Keratinocyte (primary cell): ENCODE measurements around the gene CACNB4. TPM values are rescaled to one million over a fixed set of nuclear protein-coding genes. Genes with fewer than 3 reads are reported as not detected.

Source experiments
- DNase-seq: peaks from one replicate; pipeline ENCODE4 v3.0.0-alpha.2; 2011; ENCODE audit warnings: low read depth, missing footprints, low spot score
- FAIRE-seq: peaks from 2 replicates; lab custom pipeline; 2011; peaks lifted over from hg19 to GRCh38; lab: Jason Lieb, UNC
- H2AFZ ChIP-seq: 2 replicates; pipeline ENCODE4 v1.6.0; 2012; ENCODE audit warnings: low read length, control low read depth, inconsistent platforms; ENCODE audit not compliant: control insufficient read depth
- H3K27ac ChIP-seq: 2 replicates; pipeline ENCODE4 v1.5.1; 2011; ENCODE audit warnings: low read length; ENCODE audit not compliant: control insufficient read depth, insufficient read depth
- H3K27me3 ChIP-seq: 3 replicates; pipeline ENCODE4 v1.6.0; 2011; ENCODE audit warnings: low read length; ENCODE audit not compliant: control insufficient read depth, insufficient read depth; ENCODE audit errors: extremely low read depth
- H3K36me3 ChIP-seq, 2 experiments: 2 replicates in 1 of 2; 3 replicates in 1 of 2; pipeline ENCODE4 v1.5.1; 2011; ENCODE audit warnings: low read length in 2 of 2, mild to moderate bottlenecking in 1 of 2; ENCODE audit not compliant: control insufficient read depth in 2 of 2, insufficient read depth in 2 of 2; ENCODE audit errors: extremely low read depth in 1 of 2
- H3K4me1 ChIP-seq: 3 replicates; pipeline ENCODE4 v1.5.1; 2011; ENCODE audit warnings: low read length; ENCODE audit not compliant: control insufficient read depth, insufficient read depth; ENCODE audit errors: extremely low read depth
- H3K4me2 ChIP-seq: 3 replicates; pipeline ENCODE4 v1.6.0; 2011; ENCODE audit warnings: low read depth, low read length; ENCODE audit not compliant: control insufficient read depth, insufficient read depth; ENCODE audit errors: extremely low read depth
- H3K4me3 ChIP-seq, 3 experiments: fragments of 200-600 bp in 1 of 3; sonication (generic) in 1 of 3; 2 replicates in 2 of 3; 3 replicates in 1 of 3; pipeline ENCODE4 v1.5.1; 2011 to 2016; ENCODE audit warnings: low read length in 3 of 3, mild to moderate bottlenecking in 3 of 3, control low read depth in 2 of 3, inconsistent platforms in 1 of 3, low read depth in 1 of 3, mixed read lengths in 1 of 3, mixed run types in 1 of 3, moderate library complexity in 1 of 3; ENCODE audit not compliant: control insufficient read depth in 2 of 3, insufficient read depth in 2 of 3; ENCODE audit errors: extremely low read depth in 1 of 3
- H3K79me2 ChIP-seq: 2 replicates; pipeline ENCODE4 v1.6.0; 2012; ENCODE audit warnings: low read length; ENCODE audit not compliant: control insufficient read depth, insufficient read depth
- H3K9ac ChIP-seq: 3 replicates; pipeline ENCODE4 v1.6.0; 2011; ENCODE audit warnings: low read length; ENCODE audit not compliant: control insufficient read depth, insufficient read depth; ENCODE audit errors: extremely low read depth
- H3K9me1 ChIP-seq: 3 replicates; pipeline ENCODE4 v1.6.0; 2011; ENCODE audit warnings: low read length; ENCODE audit not compliant: control insufficient read depth, insufficient read depth; ENCODE audit errors: extremely low read depth
- H3K9me3 ChIP-seq: 2 replicates; pipeline ENCODE4 v1.5.1; 2012; ENCODE audit warnings: low read depth, low read length; ENCODE audit not compliant: control insufficient read depth
- H4K20me1 ChIP-seq: 3 replicates; pipeline ENCODE4 v1.6.0; 2011; ENCODE audit warnings: low read length; ENCODE audit not compliant: control insufficient read depth, insufficient read depth; ENCODE audit errors: extremely low read depth
- CTCF ChIP-seq, 3 experiments: IDR thresholded peaks in 1 of 3; conservative IDR thresholded peaks in 1 of 3; optimal IDR thresholded peaks in 1 of 3; 2 replicates in 2 of 3; 3 replicates in 1 of 3; pipeline versions ENCODE3 to v1.5.1; 2011; ENCODE audit warnings: low read length in 3 of 3, mild to moderate bottlenecking in 3 of 3, moderate library complexity in 2 of 3, control low read depth in 1 of 3, inconsistent platforms in 1 of 3; ENCODE audit not compliant: insufficient read depth in 2 of 3; ENCODE audit errors: extremely low read depth in 1 of 3
- EZH2 ChIP-seq: IDR thresholded peaks from one replicate; pipeline ENCODE4 v1.6.1; 2012; ENCODE audit warnings: inconsistent platforms, mild to moderate bottlenecking, low read length, moderate library complexity
- dilution Hi-C: fragments of 300-500 bp; cut with MboI; formaldehyde crosslinking; loops from one replicate; pipeline ENCODE4 v1.7.0; 2020; ENCODE audit warnings: low sequenced_read_pairs; ENCODE audit not compliant: extremely low pct_ligation_motif_present
- polyA minus RNA-seq, 3 experiments: library from RNA; depleted of rRNA, polyadenylated mRNA; stranded (reverse); fragments of >200 nt; gene quantifications; 1 replicate in 1 of 3; 2 replicates in 1 of 3; 3 replicates in 1 of 3; pipeline ENCODE4 v1.2.3, GENCODE V29; 2011
- polyA plus RNA-seq, 5 experiments: library from polyadenylated mRNA; depleted of rRNA in 3 of 5; stranded (reverse) in 3 of 5; stranded (forward) in 1 of 5; unstranded in 1 of 5; fragments of >200 nt; gene quantifications; 1 replicate in 1 of 5; 2 replicates in 3 of 5; 3 replicates in 1 of 5; pipeline versions ENCODE4 v1.2.1 to v1.2.3, GENCODE V29; 2011 to 2012; ENCODE audit warnings: missing spikeins in 2 of 5, low read depth in 1 of 5, low replicate concordance in 1 of 5

The CACNB4 gene
- polyA plus RNA-seq (0.08 to 0.82 TPM (median 0.30 TPM) in 3 replicates), polyA minus RNA-seq (2.0 to 3.1 TPM in 2 of 3 replicates, not detected in the other)
- 0.26 TPM for polyA plus RNA-seq (2011; ENCODE audit: low read depth)
- 0.01 and 0.07 TPM in 2 replicates for polyA plus RNA-seq (2011; cell fraction: cytosol; rRNA removed)
- polyA plus RNA-seq (2011; cell fraction: nucleus; rRNA removed) = 0.55 and 1.4 TPM in 2 replicates
- 0.28 TPM in 1 of 2 replicates, not detected in the other for polyA plus RNA-seq (2012; ENCODE audit: low replicate concordance)
- 2.1 TPM for polyA minus RNA-seq (2011; cell fraction: cytosol; rRNA and poly(A)+ RNA removed)
- polyA minus RNA-seq (2011; cell fraction: nucleus; rRNA and poly(A)+ RNA removed) = 0.53 and 2.8 TPM in 2 replicates

- Histone ChIP-seq H3K4me3 (peak within 1 kb of the TSS; percentile 18 to 62 (median 53)), H3K36me3 (no peaks in the 10 kb centered on the region), H3K9me1 (no peaks in the 10 kb centered on the region), H4K20me1 (no peaks in the 10 kb centered on the region), H3K27ac (no peak within 1 kb of the TSS), H3K79me2 (no peaks in the 10 kb centered on the region), H3K4me2 (peak within 1 kb of the TSS; percentile 87), H3K27me3 (peaks cover 59% of the 10 kb centered on the region), H2AFZ (no peak within 1 kb of the TSS), H3K9me3 (no peaks in the 10 kb centered on the region), H3K9ac (peak within 1 kb of the TSS; percentile 3), H3K4me1 (peaks cover 17% of the 10 kb centered on the region)
- TF ChIP-seq EZH2 (no peak), CTCF (optimal IDR thresholded peaks at IDR 0.05 in 1 of 3, IDR thresholded peaks at IDR 0.05 in 1 of 3, conservative IDR thresholded peaks at IDR 0.05 in 1 of 3; ENCODE audit: extremely low read depth in 1 of 3, insufficient read depth in 2 of 3, low read length in 3 of 3) (no peak)
- FAIRE-seq (no peak), DNase-seq (no peak)
- dilution Hi-C loops = no loop called here
Observed at GRCh38 chr2:152098496-152099366, at the start of gene CACNB4. TSS of gene CACNB4 (minus strand) at chr2:152099044.

- DNase-seq (no peak), FAIRE-seq (peak; percentile 67)
- no peak overlapping the region for H2AFZ ChIP-seq
- H4K20me1 ChIP-seq = no peaks in the 10 kb centered on the region
- no peaks in the 10 kb centered on the region for H3K9me3 ChIP-seq
- no peak for TF ChIP-seq CTCF (optimal IDR thresholded peaks at IDR 0.05 in 1 of 3, IDR thresholded peaks at IDR 0.05 in 1 of 3, conservative IDR thresholded peaks at IDR 0.05 in 1 of 3; ENCODE audit: extremely low read depth in 1 of 3, insufficient read depth in 2 of 3, low read length in 3 of 3)
- no peak for TF ChIP-seq EZH2
- H3K4me1 ChIP-seq = no peaks in the 10 kb centered on the region
- no peak overlapping the region for H3K4me3 ChIP-seq
- H3K27me3 ChIP-seq = no peaks in the 10 kb centered on the region
- no peaks in the 10 kb centered on the region for H3K9me1 ChIP-seq
- dilution Hi-C loops = no loop called here
- H3K9ac ChIP-seq = no peak overlapping the region
- no peaks in the 10 kb centered on the region for H3K79me2 ChIP-seq
- H3K27ac ChIP-seq = no peak overlapping the region
- no peaks in the 10 kb centered on the region for H3K36me3 ChIP-seq
- H3K4me2 ChIP-seq = no peak overlapping the region
Observed at GRCh38 chr2:152134488-152135280, 35.8 kb upstream of the CACNB4 start.
